Measurements from ENCODE around the gene ABHD17B. TPM values are rescaled to one million over a fixed set of nuclear protein-coding genes. Genes with fewer than 3 reads are reported as not detected.

ABHD17B gene
- total and polyA plus RNA-seq, 10 of the 15 experiments (the other 5 are each of a cell fraction or from before 2014, with no cell fraction given): 3.5 to 21.4 (median 16.6) TPM

GRCh38 chr9:71921190-71921814 is 10.3 kb upstream of the ABHD17B start:
- no peak for DNase-seq (ENCODE audit: low read depth, low spot score)
- no peak overlapping the region for H3K4me3 ChIP-seq
- no peak overlapping the region for H3K9ac ChIP-seq (ENCODE audit: control insufficient read depth, insufficient read depth, low read length)
- ChIA-PET RAD21 (ENCODE audit: unreplicated experiment) (interaction anchor here (1.6 kb wide), 1 partner anchor 16 kb away, joined by 3 read pairs; no protein-coding TSS in a partner anchor), SMC1A (ENCODE audit: uncharacterized antibody, unreplicated experiment) (interaction anchor here (0.9 to 1.3 kb wide), 4 partner anchors 8 to 34 kb away, joined by 3 read pairs; no protein-coding TSS in a partner anchor), POLR2A (no interaction called here), CTCF (no interaction called here)
- TF ChIP-seq BCLAF1 (IDR thresholded peaks at IDR 0.05) (no peak), SMAD1 (IDR thresholded peaks at IDR 0.05; ENCODE audit: low read depth, partially characterized antibody) (no peak), LARP7 (IDR thresholded peaks at IDR 0.05) (no peak), BHLHE40 (IDR thresholded peaks at IDR 0.05; ENCODE audit: borderline replicate concordance in 1 of 2, low read depth in 2 of 2, low read length in 1 of 2) (no peak), MXI1 (IDR thresholded peaks at IDR 0.05; ENCODE audit: low read depth, low read length) (no peak), POLR2AphosphoS5 (IDR thresholded peaks at IDR 0.05; ENCODE audit: low read length) (no peak), CEBPB (IDR thresholded peaks at IDR 0.05; ENCODE audit: borderline replicate concordance in 1 of 2, low read depth in 2 of 2, low read length in 2 of 2) (no peak)
- H3K79me2 ChIP-seq (ENCODE audit: control insufficient read depth, insufficient read depth, low read length): peaks cover 32% of the 10 kb centered on the region
- H3K36me3 ChIP-seq (ENCODE audit: control insufficient read depth in 2 of 2, insufficient read depth in 2 of 2, low read length in 1 of 2): peaks cover 0 to 3% of the 10 kb centered on the region in 2 experiments; a peak in 2 of 4 replicates
- in situ Hi-C loops (cut with MboI): loop anchor here (25.0 kb wide), 2 partner anchors 1509 to 1659 kb away; partner anchors contain the start of genes KLF9 and SMC5
- H3K27ac ChIP-seq (ENCODE audit: control insufficient read depth, insufficient read depth): no peak overlapping the region; the same call in 1 of the 2 replicates
- no TSS peak for BruUV-seq (replicated peaks)
- no peak overlapping the region for H3K4me2 ChIP-seq (ENCODE audit: control insufficient read depth, insufficient read depth)
- intact Hi-C loops (cut with micrococcal nuclease; ENCODE audit: unreplicated experiment): no loop called here
- ATAC-seq: no peak
- FAIRE-seq: no peak
- H4K20me1 ChIP-seq (ENCODE audit: control insufficient read depth, insufficient read depth): no peaks in the 10 kb centered on the region
- no peak overlapping the region for H2AFZ ChIP-seq (ENCODE audit: control insufficient read depth, low read depth, low read length)
- no peaks in the 10 kb centered on the region for H3K27me3 ChIP-seq (replicated peaks in 1 of 2; ENCODE audit: control insufficient read depth in 2 of 2, insufficient read depth in 2 of 2, low read length in 1 of 2)
- H3K4me1 ChIP-seq (ENCODE audit: control insufficient read depth, insufficient read depth, low read length): peaks cover 7% of the 10 kb centered on the region
- peaks cover 4% of the 10 kb centered on the region; the same call in 2 of the 3 replicates for H3K9me3 ChIP-seq (replicated peaks; ENCODE audit: control insufficient read depth, insufficient read depth, low read length)
